OCI-LY7 (cell line): ENCODE data around the gene ULK1. TPM values are rescaled to one million over a fixed set of nuclear protein-coding genes. Genes with fewer than 3 reads are reported as not detected.

Experiments used
- BruUV-seq: library from RNA; stranded (reverse); fragments of 400-500 nt; replicated peaks from 2 replicates; lab custom pipeline; 2021; lab: Mats Ljungman, UMichigan
- CTCF ChIA-PET: fragments of 300-600 bp; sonication (Branson Sonifier 250); formaldehyde crosslinking; loops from one replicate; lab custom pipeline; 2022; ENCODE audit warnings: antibody characterized with exemption; ENCODE audit not compliant: unreplicated experiment; lab: Charles Lee
- POLR2A ChIA-PET: fragments of 300-600 bp; sonication (Branson Sonifier 250); formaldehyde crosslinking; loops from one replicate; lab custom pipeline; 2022; ENCODE audit warnings: antibody characterized with exemption; lab: Charles Lee
- DNase-seq: peaks from one replicate; pipeline ENCODE4 v3.0.0-alpha.2; 2015; ENCODE audit warnings: low spot score
- H2AFZ ChIP-seq: fragments of 200-600 bp; sonication (generic), shearing (Covaris generic); 2 replicates; pipeline ENCODE4 v1.6.1; 2014; ENCODE audit warnings: mild to moderate bottlenecking, antibody characterized with exemption, low read length, moderate library complexity
- H3K27ac ChIP-seq: fragments of 200-600 bp; sonication (generic); 2 replicates; pipeline ENCODE4 v1.5.1; 2014; ENCODE audit warnings: mixed run types, low read depth, mild to moderate bottlenecking, moderate library complexity, low read length, inconsistent platforms; ENCODE audit not compliant: poor library complexity, severe bottlenecking
- H3K36me3 ChIP-seq: fragments of 200-600 bp; sonication (generic); 2 replicates; pipeline ENCODE4 v1.6.1; 2014; ENCODE audit warnings: mild to moderate bottlenecking, antibody characterized with exemption, low read length, moderate library complexity, mixed read lengths; ENCODE audit not compliant: insufficient read depth
- H3K4me1 ChIP-seq: fragments of 200-600 bp; sonication (generic); 2 replicates; pipeline ENCODE4 v1.5.1; 2014; ENCODE audit warnings: mild to moderate bottlenecking, low read length; ENCODE audit not compliant: insufficient read depth, poor library complexity, severe bottlenecking
- H3K4me2 ChIP-seq: fragments of 200-600 bp; sonication (generic); 2 replicates; pipeline ENCODE4 v1.6.1; 2014; ENCODE audit warnings: mild to moderate bottlenecking, low read length
- H3K4me3 ChIP-seq: fragments of 200-600 bp; sonication (generic); 2 replicates; pipeline ENCODE4 v1.5.1; 2014; ENCODE audit warnings: mild to moderate bottlenecking, low read depth, low read length; ENCODE audit not compliant: poor library complexity, severe bottlenecking
- H3K79me2 ChIP-seq: fragments of 200-600 bp; sonication (generic); 2 replicates; pipeline ENCODE4 v1.6.1; 2016; ENCODE audit warnings: low read depth, mild to moderate bottlenecking, low read length, moderate library complexity, mixed read lengths; ENCODE audit not compliant: insufficient read depth
- H3K9me2 ChIP-seq: fragments of 200-600 bp; sonication (generic); 2 replicates; pipeline ENCODE4 v1.6.1; 2016; ENCODE audit warnings: mild to moderate bottlenecking, low read length, mixed read lengths; ENCODE audit not compliant: insufficient read depth
- H3K9me3 ChIP-seq: fragments of 200-600 bp; sonication (generic); 2 replicates; pipeline ENCODE4 v1.6.1; 2014; ENCODE audit warnings: mild to moderate bottlenecking, mixed run types, low read length, mixed read lengths
- H4K20me1 ChIP-seq: fragments of 200-600 bp; sonication (generic); 2 replicates; pipeline ENCODE4 v1.6.1; 2014; ENCODE audit warnings: mild to moderate bottlenecking, antibody characterized with exemption, low read length, moderate library complexity, mixed read lengths; ENCODE audit not compliant: insufficient read depth
- CTCF ChIP-seq: fragments of 200-600 bp; sonication (generic); conservative IDR thresholded peaks from 2 replicates; pipeline ENCODE4 v1.5.1; 2014; ENCODE audit warnings: mild to moderate bottlenecking, antibody characterized with exemption, low read length, moderate library complexity, mixed read lengths
- EZH2phosphoT487 ChIP-seq: fragments of 200-600 bp; sonication (generic); IDR thresholded peaks from 2 replicates; pipeline ENCODE4 v1.6.1; 2018; ENCODE audit warnings: low read depth, borderline replicate concordance, mild to moderate bottlenecking, mixed run types, antibody characterized with exemption, low read length, moderate library complexity, mixed read lengths
- intact Hi-C: fragments of 100-400 bp; cut with micrococcal nuclease; formaldehyde crosslinking; loops from one replicate; pipeline ENCODE4 v1.10.0; 2022; ENCODE audit not compliant: unreplicated experiment
- total RNA-seq, 2 experiments: library from RNA; depleted of rRNA in 1 of 2; stranded (reverse); fragments of >200 nt in 1 of 2; shearing (Covaris generic) in 1 of 2; gene quantifications; 2 replicates each; pipeline ENCODE4 v1.2.3, GENCODE V29; 2014 to 2022

ULK1 gene
- total RNA-seq, 2 experiments from 2014 or later = 4.3 to 15.5 TPM

GRCh38 chr12:131938082-131938481 lies 43.7 kb downstream of the ULK1 start:
- peaks cover 98% of the 10 kb centered on the region for H3K36me3 ChIP-seq
- H4K20me1 ChIP-seq = no peaks in the 10 kb centered on the region; the same call in 1 of the 2 replicates
- no TSS peak for BruUV-seq
- no peak for DNase-seq
- no peaks in the 10 kb centered on the region for H3K9me3 ChIP-seq
- ChIA-PET CTCF (no interaction called here), POLR2A (no interaction called here)
- H3K4me1 ChIP-seq = no peaks in the 10 kb centered on the region
- TF ChIP-seq EZH2phosphoT487 (no peak), CTCF (no peak)
- no peaks in the 10 kb centered on the region for H3K79me2 ChIP-seq
- H2AFZ ChIP-seq = no peak overlapping the region
- no peak overlapping the region for H3K27ac ChIP-seq
- no peaks in the 10 kb centered on the region for H3K9me2 ChIP-seq
- intact Hi-C loops = no loop called here
- H3K4me2 ChIP-seq = no peak overlapping the region
- H3K4me3 ChIP-seq = no peak overlapping the region

GRCh38 chr12:131939007-131939406 lies 44.6 kb downstream of the ULK1 start:
- TF ChIP-seq CTCF (no peak), EZH2phosphoT487 (no peak)
- no peak overlapping the region for H3K4me3 ChIP-seq
- H3K79me2 ChIP-seq = no peaks in the 10 kb centered on the region
- H3K36me3 ChIP-seq = peaks cover 98% of the 10 kb centered on the region
- CTCF ChIA-PET = no interaction called here
- BruUV-seq = no TSS peak
- no peak for DNase-seq
- POLR2A ChIA-PET = no interaction called here
- H3K9me3 ChIP-seq = no peaks in the 10 kb centered on the region
- H3K4me1 ChIP-seq = no peaks in the 10 kb centered on the region
- H3K4me2 ChIP-seq = no peak overlapping the region
- no peaks in the 10 kb centered on the region; the same call in 1 of the 2 replicates for H4K20me1 ChIP-seq
- no peaks in the 10 kb centered on the region for H3K9me2 ChIP-seq
- H2AFZ ChIP-seq = no peak overlapping the region
- no peak overlapping the region for H3K27ac ChIP-seq
- intact Hi-C loops = no loop called here

- H3K4me1 ChIP-seq = no peaks in the 10 kb centered on the region
- CTCF ChIA-PET = no interaction called here
- DNase-seq = no peak
- BruUV-seq = no TSS peak
- H4K20me1 ChIP-seq = no peaks in the 10 kb centered on the region
- peaks cover 100% of the 10 kb centered on the region for H3K36me3 ChIP-seq
- H3K4me2 ChIP-seq = no peak overlapping the region
- TF ChIP-seq CTCF (no peak), EZH2phosphoT487 (no peak)
- intact Hi-C loops = no loop called here
- POLR2A ChIA-PET = no interaction called here
- H3K4me3 ChIP-seq = no peak overlapping the region
- no peak overlapping the region for H2AFZ ChIP-seq
- H3K79me2 ChIP-seq = no peaks in the 10 kb centered on the region
- no peaks in the 10 kb centered on the region for H3K9me2 ChIP-seq
- H3K27ac ChIP-seq = no peak overlapping the region
- H3K9me3 ChIP-seq = no peaks in the 10 kb centered on the region
Measured at GRCh38 chr12:131940141-131940547, 45.7 kb downstream of the ULK1 start.
